Measurements from ENCODE around the gene POU2F3.

POU2F3 gene

DNA sequence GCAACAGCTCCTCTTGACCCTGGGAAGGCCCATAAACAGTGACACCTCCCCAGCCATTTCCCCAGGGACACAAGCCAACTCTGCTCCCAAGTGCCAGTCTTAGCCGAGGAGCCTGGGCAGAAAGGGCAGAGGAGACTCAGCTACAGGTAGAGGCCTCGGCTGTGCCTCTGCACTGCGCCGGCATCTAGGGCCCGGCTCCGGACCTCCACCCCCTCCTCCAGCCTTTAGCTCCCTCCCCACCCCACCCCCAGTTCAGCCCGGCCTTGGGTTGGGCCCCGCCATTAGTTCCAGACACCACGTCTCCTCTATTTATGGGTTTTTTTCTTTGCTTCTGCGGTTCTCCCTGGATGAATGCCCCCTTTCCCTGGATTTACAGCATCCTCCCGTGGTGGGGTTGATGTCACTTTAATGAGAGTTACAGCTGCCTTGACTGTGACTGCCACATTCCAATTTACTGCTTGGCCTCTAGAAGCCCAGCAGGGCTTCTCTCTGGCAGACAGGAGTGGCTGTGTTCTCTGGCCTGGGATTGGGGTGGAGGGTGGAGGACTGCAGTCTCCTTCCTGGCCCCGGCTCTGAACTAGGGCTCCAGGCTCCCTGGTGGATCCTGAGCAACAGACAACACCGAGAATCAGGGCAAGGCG lies 42.6 kb upstream of the POU2F3 start:
- H3K27me3 ChIP-seq (ENCODE audit: insufficient read depth, low read length) = no peaks in the 10 kb centered on the region
- no peak overlapping the region for H3K27ac ChIP-seq (ENCODE audit: low read depth, low read length, poor library complexity, severe bottlenecking)
- H3K9me3 ChIP-seq (ENCODE audit: low read length) = no peaks in the 10 kb centered on the region
- no peak overlapping the region for H2AFZ ChIP-seq (ENCODE audit: low read length)
- H3K36me3 ChIP-seq (ENCODE audit: insufficient read depth, low read length) = no peaks in the 10 kb centered on the region
- H3K4me3 ChIP-seq (ENCODE audit: low read depth, low read length, poor library complexity, severe bottlenecking) = no peak overlapping the region
- H3K9me2 ChIP-seq (ENCODE audit: low read depth, low read length) = no peaks in the 10 kb centered on the region
- H3F3A ChIP-seq (ENCODE audit: insufficient read depth, low read length) = no peaks in the 10 kb centered on the region
- no peaks in the 10 kb centered on the region for H3K4me1 ChIP-seq (ENCODE audit: insufficient read depth, low read length, severe bottlenecking)
- no peaks in the 10 kb centered on the region for H4K20me1 ChIP-seq (ENCODE audit: insufficient read depth, low read length)
- H3K79me2 ChIP-seq (ENCODE audit: insufficient read depth, low read length) = no peaks in the 10 kb centered on the region
- no peak overlapping the region for H3K9ac ChIP-seq (ENCODE audit: low read length)
- H3K4me2 ChIP-seq (ENCODE audit: low read length) = no peak overlapping the region
- TF ChIP-seq EZH2 (IDR thresholded peaks at IDR 0.05; ENCODE audit: borderline replicate concordance, low read length) = no peak
- TF ChIP-seq, protein P1, sequence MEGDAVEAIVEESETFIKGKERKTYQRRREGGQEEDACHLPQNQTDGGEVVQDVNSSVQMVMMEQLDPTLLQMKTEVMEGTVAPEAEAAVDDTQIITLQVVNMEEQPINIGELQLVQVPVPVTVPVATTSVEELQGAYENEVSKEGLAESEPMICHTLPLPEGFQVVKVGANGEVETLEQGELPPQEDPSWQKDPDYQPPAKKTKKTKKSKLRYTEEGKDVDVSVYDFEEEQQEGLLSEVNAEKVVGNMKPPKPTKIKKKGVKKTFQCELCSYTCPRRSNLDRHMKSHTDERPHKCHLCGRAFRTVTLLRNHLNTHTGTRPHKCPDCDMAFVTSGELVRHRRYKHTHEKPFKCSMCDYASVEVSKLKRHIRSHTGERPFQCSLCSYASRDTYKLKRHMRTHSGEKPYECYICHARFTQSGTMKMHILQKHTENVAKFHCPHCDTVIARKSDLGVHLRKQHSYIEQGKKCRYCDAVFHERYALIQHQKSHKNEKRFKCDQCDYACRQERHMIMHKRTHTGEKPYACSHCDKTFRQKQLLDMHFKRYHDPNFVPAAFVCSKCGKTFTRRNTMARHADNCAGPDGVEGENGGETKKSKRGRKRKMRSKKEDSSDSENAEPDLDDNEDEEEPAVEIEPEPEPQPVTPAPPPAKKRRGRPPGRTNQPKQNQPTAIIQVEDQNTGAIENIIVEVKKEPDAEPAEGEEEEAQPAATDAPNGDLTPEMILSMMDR (IDR thresholded peaks at IDR 0.05; ENCODE audit: low read length) = no peak

DNA sequence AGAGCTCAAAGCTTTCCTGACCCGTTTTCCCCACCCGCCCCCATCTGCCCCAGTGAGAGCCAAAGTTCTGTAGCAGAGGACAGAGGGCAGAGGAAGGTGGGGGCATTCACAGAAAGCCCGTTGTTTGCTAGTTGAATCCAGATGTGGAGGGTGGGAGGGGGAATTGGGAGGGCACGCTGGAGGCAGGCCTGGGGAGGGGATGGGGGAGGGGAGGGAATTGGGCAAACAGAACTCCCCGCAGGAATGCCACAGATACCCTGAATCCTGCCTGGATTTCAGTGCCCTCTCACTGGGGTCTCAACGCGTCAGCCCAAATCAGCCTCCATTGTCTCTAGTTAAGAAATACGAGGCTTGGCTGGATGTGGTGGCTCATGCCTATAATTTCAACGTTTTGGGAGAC lies 42.0 kb upstream of the POU2F3 start:
- Histone ChIP-seq H3K4me2 (ENCODE audit: low read length) (no peak overlapping the region), H4K20me1 (ENCODE audit: insufficient read depth, low read length) (no peaks in the 10 kb centered on the region), H3K79me2 (ENCODE audit: insufficient read depth, low read length) (no peaks in the 10 kb centered on the region), H3K4me1 (ENCODE audit: insufficient read depth, low read length, severe bottlenecking) (no peaks in the 10 kb centered on the region), H3K9ac (ENCODE audit: low read length) (no peak overlapping the region), H3K9me2 (ENCODE audit: low read depth, low read length) (no peaks in the 10 kb centered on the region), H2AFZ (ENCODE audit: low read length) (no peak overlapping the region), H3K36me3 (ENCODE audit: insufficient read depth, low read length) (no peaks in the 10 kb centered on the region), H3K27me3 (ENCODE audit: insufficient read depth, low read length) (no peaks in the 10 kb centered on the region), H3F3A (ENCODE audit: insufficient read depth, low read length) (no peaks in the 10 kb centered on the region), H3K4me3 (ENCODE audit: low read depth, low read length, poor library complexity, severe bottlenecking) (no peak overlapping the region), H3K9me3 (ENCODE audit: low read length) (no peaks in the 10 kb centered on the region), H3K27ac (ENCODE audit: low read depth, low read length, poor library complexity, severe bottlenecking) (no peak overlapping the region)
- TF ChIP-seq, protein P1 (IDR thresholded peaks at IDR 0.05; ENCODE audit: low read length) = no peak
- no peak for TF ChIP-seq EZH2 (IDR thresholded peaks at IDR 0.05; ENCODE audit: borderline replicate concordance, low read length)

DNA sequence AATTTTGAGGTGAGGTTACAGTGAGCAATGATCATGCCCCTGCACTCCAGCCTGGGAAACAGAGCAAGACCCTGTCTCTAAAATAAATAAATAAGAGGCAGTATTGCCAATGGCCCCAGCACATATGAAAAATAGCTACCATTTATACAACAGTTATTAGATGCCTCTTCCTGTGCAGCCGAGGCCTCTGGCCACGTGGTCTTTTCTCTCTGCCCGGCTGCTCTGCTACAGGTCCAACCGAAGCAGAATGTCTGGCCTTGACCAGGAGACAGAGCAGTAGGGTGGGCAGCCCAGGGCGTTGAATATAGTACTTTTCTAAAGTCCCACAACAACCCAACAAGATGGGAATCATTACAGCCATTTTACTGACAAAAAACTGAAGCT lies 41.5 kb upstream of the POU2F3 start:
- H3K4me3 ChIP-seq (ENCODE audit: low read depth, low read length, poor library complexity, severe bottlenecking) = no peak overlapping the region
- H3K9me2 ChIP-seq (ENCODE audit: low read depth, low read length) = no peaks in the 10 kb centered on the region
- no peak overlapping the region for H3K27ac ChIP-seq (ENCODE audit: low read depth, low read length, poor library complexity, severe bottlenecking)
- H3K4me1 ChIP-seq (ENCODE audit: insufficient read depth, low read length, severe bottlenecking) = no peaks in the 10 kb centered on the region
- no peak overlapping the region for H2AFZ ChIP-seq (ENCODE audit: low read length)
- no peak overlapping the region for H3K9ac ChIP-seq (ENCODE audit: low read length)
- no peak overlapping the region for H3K4me2 ChIP-seq (ENCODE audit: low read length)
- no peaks in the 10 kb centered on the region for H3K79me2 ChIP-seq (ENCODE audit: insufficient read depth, low read length)
- no peaks in the 10 kb centered on the region for H4K20me1 ChIP-seq (ENCODE audit: insufficient read depth, low read length)
- no peak for TF ChIP-seq EZH2 (IDR thresholded peaks at IDR 0.05; ENCODE audit: borderline replicate concordance, low read length)
- TF ChIP-seq, protein P1 (IDR thresholded peaks at IDR 0.05; ENCODE audit: low read length) = no peak
- no peaks in the 10 kb centered on the region for H3K9me3 ChIP-seq (ENCODE audit: low read length)
- H3K36me3 ChIP-seq (ENCODE audit: insufficient read depth, low read length) = no peaks in the 10 kb centered on the region
- H3K27me3 ChIP-seq (ENCODE audit: insufficient read depth, low read length) = no peaks in the 10 kb centered on the region
- H3F3A ChIP-seq (ENCODE audit: insufficient read depth, low read length) = no peaks in the 10 kb centered on the region

All from OCI-LY1 (cell line).